MCF 10A (cell line): ENCODE data around the gene POLE. TPM values are rescaled to one million over a fixed set of nuclear protein-coding genes. Genes with fewer than 3 reads are reported as not detected.

ENCODE experiments used
- BruUV-seq: library from RNA; stranded (reverse); fragments of 400-500 nt; replicated peaks from 2 replicates; lab custom pipeline; 2021; lab: Mats Ljungman, UMichigan
- CTCF ChIA-PET: fragments of 300-600 bp; sonication (Branson Sonifier 250); formaldehyde crosslinking; extraction: SDS; loops from one replicate; lab custom pipeline; 2021; ENCODE audit warnings: antibody characterized with exemption, inconsistent platforms; lab: Yijun Ruan, JAX
- POLR2A ChIA-PET: fragments of 300-600, 350-650 bp; sonication (Branson Sonifier 250); formaldehyde crosslinking; extraction: SDS; loops from one replicate; lab custom pipeline; 2020; ENCODE audit warnings: antibody characterized with exemption, inconsistent platforms; lab: Yijun Ruan, JAX
- DNase-seq: peaks from one replicate; pipeline ENCODE4 v3.0.0-alpha.2; 2018; ENCODE audit not compliant: unreplicated experiment
- H3K27ac Mint-ChIP-seq: one replicate; pipeline ENCODE4 v1.8.0; 2022; ENCODE audit warnings: mild to moderate bottlenecking, low read depth, mixed read lengths; ENCODE audit not compliant: unreplicated experiment
- H3K27me3 Mint-ChIP-seq: one replicate; pipeline ENCODE4 v1.8.0; 2022; ENCODE audit warnings: mixed read lengths; ENCODE audit not compliant: insufficient read depth, unreplicated experiment
- H3K36me3 Mint-ChIP-seq: one replicate; pipeline ENCODE4 v1.8.0; 2022; ENCODE audit warnings: mild to moderate bottlenecking, moderate library complexity, mixed read lengths; ENCODE audit not compliant: insufficient read depth, unreplicated experiment
- H3K4me1 Mint-ChIP-seq: one replicate; pipeline ENCODE4 v1.8.0; 2022; ENCODE audit warnings: mixed read lengths; ENCODE audit not compliant: insufficient read depth, unreplicated experiment
- H3K4me3 Mint-ChIP-seq: one replicate; pipeline ENCODE4 v1.8.0; 2022; ENCODE audit warnings: mild to moderate bottlenecking, moderate library complexity, mixed read lengths; ENCODE audit not compliant: unreplicated experiment
- H3K9me3 Mint-ChIP-seq: one replicate; pipeline ENCODE4 v1.8.0; 2022; ENCODE audit warnings: mixed read lengths; ENCODE audit not compliant: unreplicated experiment
- CTCF ChIP-seq: fragments of 200-600 bp; IDR thresholded peaks from one replicate; pipeline ENCODE4 v1.8.0; 2022; ENCODE audit warnings: antibody characterized with exemption, mild to moderate bottlenecking; ENCODE audit not compliant: unreplicated experiment
- intact Hi-C: fragments of 100-400 bp; cut with micrococcal nuclease; formaldehyde crosslinking; loops from 2 replicates; pipeline ENCODE4 v1.14.1; 2022
- total RNA-seq: library from RNA; stranded (reverse); gene quantifications from 2 replicates; pipeline ENCODE4 v1.2.3, GENCODE V29; 2022

The POLE gene
- total RNA-seq, 1 experiment from 2014 or later: 36.3 TPM

- no peak overlapping the region for H3K4me3 Mint-ChIP-seq
- H3K36me3 Mint-ChIP-seq: peaks cover 49% of the 10 kb centered on the region
- TF ChIP-seq CTCF: no peak
- POLR2A ChIA-PET: no interaction called here
- H3K4me1 Mint-ChIP-seq: no peaks in the 10 kb centered on the region
- H3K27me3 Mint-ChIP-seq: no peaks in the 10 kb centered on the region
- CTCF ChIA-PET: no interaction called here
- H3K9me3 Mint-ChIP-seq: no peaks in the 10 kb centered on the region
- no peak overlapping the region for H3K27ac Mint-ChIP-seq
- intact Hi-C loops: no loop called here
- DNase-seq: no peak
- no TSS peak for BruUV-seq
Measured at GRCh38 chr12:132649226-132649945, 37.8 kb downstream of the POLE start.

GRCh38 chr12:132648616-132649225 lies 38.4 kb downstream of the POLE start:
- no peaks in the 10 kb centered on the region for H3K4me1 Mint-ChIP-seq
- ChIA-PET CTCF (no interaction called here), POLR2A (no interaction called here)
- H3K27me3 Mint-ChIP-seq: no peaks in the 10 kb centered on the region
- no TSS peak for BruUV-seq
- no peak for TF ChIP-seq CTCF
- H3K9me3 Mint-ChIP-seq: no peaks in the 10 kb centered on the region
- no peak overlapping the region for H3K4me3 Mint-ChIP-seq
- no peak for DNase-seq
- H3K36me3 Mint-ChIP-seq: peaks cover 42% of the 10 kb centered on the region
- intact Hi-C loops: no loop called here
- no peak overlapping the region for H3K27ac Mint-ChIP-seq

GRCh38 chr12:132647858-132648257 lies 39.3 kb downstream of the POLE start:
- ChIA-PET CTCF (interaction anchor here (0.6 to 0.8 kb wide), 2 partner anchors 8 to 1542 kb away, joined by 3 to 4 read pairs; no protein-coding TSS in a partner anchor), POLR2A (no interaction called here)
- Mint-ChIP-seq H3K4me1 (no peaks in the 10 kb centered on the region), H3K27me3 (no peaks in the 10 kb centered on the region), H3K4me3 (no peak overlapping the region), H3K9me3 (no peaks in the 10 kb centered on the region), H3K27ac (no peak overlapping the region), H3K36me3 (peaks cover 41% of the 10 kb centered on the region)
- BruUV-seq: no TSS peak
- intact Hi-C loops: no loop called here
- DNase-seq: no peak
- TF ChIP-seq CTCF: no peak

GRCh38 chr12:132646850-132647249 lies 40.3 kb downstream of the POLE start:
- H3K27ac Mint-ChIP-seq: no peak overlapping the region
- no peak for DNase-seq
- H3K4me3 Mint-ChIP-seq: no peak overlapping the region
- CTCF ChIA-PET: interaction anchor here (1.1 kb wide), 1 partner anchor 17 kb away, joined by 3 read pairs; no protein-coding TSS in a partner anchor
- no TSS peak for BruUV-seq
- peaks cover 47% of the 10 kb centered on the region for H3K36me3 Mint-ChIP-seq
- no peaks in the 10 kb centered on the region for H3K4me1 Mint-ChIP-seq
- no peaks in the 10 kb centered on the region for H3K9me3 Mint-ChIP-seq
- no peak for TF ChIP-seq CTCF
- no peaks in the 10 kb centered on the region for H3K27me3 Mint-ChIP-seq
- intact Hi-C loops: no loop called here
- POLR2A ChIA-PET: interaction anchor here (0.6 kb wide), 2 partner anchors 11 to 526 kb away, joined by 3 to 4 read pairs; no protein-coding TSS in a partner anchor
